ENCODE results near the gene GGTLC2. TPM values are rescaled to one million over a fixed set of nuclear protein-coding genes. Genes with fewer than 3 reads are reported as not detected.

The GGTLC2 gene
- total RNA-seq, 1 experiment from 2014 or later = not detected

GRCh38 chr22:22616636-22617035 lies 27.8 kb upstream of the GGTLC2 start:
- Histone ChIP-seq H3K36me3 (ENCODE audit: low read depth, low read length) (no peaks in the 10 kb centered on the region), H3K9me2 (replicated peaks; ENCODE audit: low read length) (no peaks in the 10 kb centered on the region), H3K9ac (ENCODE audit: low read length) (no peak overlapping the region), H3K4me2 (ENCODE audit: low read length) (no peak overlapping the region), H4K20me1 (ENCODE audit: low read length) (no peaks in the 10 kb centered on the region), H2AFZ (ENCODE audit: low read length) (no peak overlapping the region), H3K27me3 (ENCODE audit: low read length) (peaks cover 36% of the 10 kb centered on the region), H3K27ac (ENCODE audit: low read length) (no peak overlapping the region), H3K9me3 (ENCODE audit: low read length) (no peaks in the 10 kb centered on the region), H3K79me2 (ENCODE audit: low read length) (no peaks in the 10 kb centered on the region), H3K4me1 (ENCODE audit: insufficient read depth, low read length) (no peaks in the 10 kb centered on the region), H3K4me3 (ENCODE audit: low read length) (no peak overlapping the region), H3F3A (ENCODE audit: low read length, unreplicated experiment) (no peaks in the 10 kb centered on the region)
- POLR2A ChIA-PET (ENCODE audit: unreplicated experiment) = no interaction called here
- TF ChIP-seq EZH2 (IDR thresholded peaks at IDR 0.05; ENCODE audit: low read length, unreplicated experiment) (no peak), CTCF (conservative IDR thresholded peaks at IDR 0.05; ENCODE audit: low read depth, low read length) (no peak), EZH2phosphoT487 (IDR thresholded peaks at IDR 0.05; ENCODE audit: borderline replicate concordance, low read length) (no peak)
- ATAC-seq (no peak), DNase-seq (no peak)
- intact Hi-C loops (cut with micrococcal nuclease) = no loop called here
- no TSS peak for BruUV-seq (replicated peaks)
- CTCF ChIA-PET = interaction anchor here (0.5 kb wide), 1 partner anchor 67 kb away, joined by 3 read pairs; no protein-coding TSS in a partner anchor

GRCh38 chr22:22618448-22618847 lies 26.0 kb upstream of the GGTLC2 start:
- H3K4me1 ChIP-seq (ENCODE audit: insufficient read depth, low read length) = no peaks in the 10 kb centered on the region
- no peak overlapping the region for H3K4me3 ChIP-seq (ENCODE audit: low read length)
- peaks cover 26% of the 10 kb centered on the region for H3K27me3 ChIP-seq (ENCODE audit: low read length)
- no peaks in the 10 kb centered on the region for H3K36me3 ChIP-seq (ENCODE audit: low read depth, low read length)
- no peak overlapping the region for H3K9ac ChIP-seq (ENCODE audit: low read length)
- DNase-seq = no peak
- TF ChIP-seq EZH2phosphoT487 (IDR thresholded peaks at IDR 0.05; ENCODE audit: borderline replicate concordance, low read length) = no peak
- TF ChIP-seq CTCF (conservative IDR thresholded peaks at IDR 0.05; ENCODE audit: low read depth, low read length) = no peak
- no peak for TF ChIP-seq EZH2 (IDR thresholded peaks at IDR 0.05; ENCODE audit: low read length, unreplicated experiment)
- no peaks in the 10 kb centered on the region for H3F3A ChIP-seq (ENCODE audit: low read length, unreplicated experiment)
- CTCF ChIA-PET = no interaction called here
- H3K9me2 ChIP-seq (replicated peaks; ENCODE audit: low read length) = no peaks in the 10 kb centered on the region
- no peak overlapping the region for H3K27ac ChIP-seq (ENCODE audit: low read length)
- H2AFZ ChIP-seq (ENCODE audit: low read length) = no peak overlapping the region
- BruUV-seq (replicated peaks) = no TSS peak
- no peak overlapping the region for H3K4me2 ChIP-seq (ENCODE audit: low read length)
- no peaks in the 10 kb centered on the region for H3K79me2 ChIP-seq (ENCODE audit: low read length)
- no peak for ATAC-seq
- intact Hi-C loops (cut with micrococcal nuclease) = no loop called here
- no peaks in the 10 kb centered on the region for H4K20me1 ChIP-seq (ENCODE audit: low read length)
- POLR2A ChIA-PET (ENCODE audit: unreplicated experiment) = no interaction called here
- no peaks in the 10 kb centered on the region for H3K9me3 ChIP-seq (ENCODE audit: low read length)

- no peak for TF ChIP-seq CTCF (conservative IDR thresholded peaks at IDR 0.05; ENCODE audit: low read depth, low read length)
- no peak for TF ChIP-seq EZH2phosphoT487 (IDR thresholded peaks at IDR 0.05; ENCODE audit: borderline replicate concordance, low read length)
- TF ChIP-seq EZH2 (IDR thresholded peaks at IDR 0.05; ENCODE audit: low read length, unreplicated experiment) = no peak
- ChIA-PET CTCF (no interaction called here), POLR2A (ENCODE audit: unreplicated experiment) (no interaction called here)
- no peaks in the 10 kb centered on the region for H3K4me1 ChIP-seq (ENCODE audit: insufficient read depth, low read length)
- DNase-seq (no peak), ATAC-seq (no peak)
- no peak overlapping the region for H2AFZ ChIP-seq (ENCODE audit: low read length)
- no peak overlapping the region for H3K27ac ChIP-seq (ENCODE audit: low read length)
- intact Hi-C loops (cut with micrococcal nuclease) = no loop called here
- no peak overlapping the region for H3K4me2 ChIP-seq (ENCODE audit: low read length)
- peaks cover 26% of the 10 kb centered on the region for H3K27me3 ChIP-seq (ENCODE audit: low read length)
- H3K9ac ChIP-seq (ENCODE audit: low read length) = no peak overlapping the region
- H3K9me2 ChIP-seq (replicated peaks; ENCODE audit: low read length) = no peaks in the 10 kb centered on the region
- no peaks in the 10 kb centered on the region for H3K36me3 ChIP-seq (ENCODE audit: low read depth, low read length)
- no peaks in the 10 kb centered on the region for H3K79me2 ChIP-seq (ENCODE audit: low read length)
- H3K9me3 ChIP-seq (ENCODE audit: low read length) = no peaks in the 10 kb centered on the region
- no peaks in the 10 kb centered on the region for H3F3A ChIP-seq (ENCODE audit: low read length, unreplicated experiment)
- BruUV-seq (replicated peaks) = no TSS peak
- H3K4me3 ChIP-seq (ENCODE audit: low read length) = no peak overlapping the region
- H4K20me1 ChIP-seq (ENCODE audit: low read length) = no peaks in the 10 kb centered on the region
Measured at GRCh38 chr22:22618923-22619322, 25.5 kb upstream of the GGTLC2 start.
